Occipital lobe (tissue), 2 donors: Measurements from ENCODE around the gene RHBDF1. TPM values are rescaled to one million over a fixed set of nuclear protein-coding genes. Genes with fewer than 3 reads are reported as not detected.

Experiments
- DNase-seq: peaks from one replicate; lab custom pipeline; 2025; lab: John Stamatoyannopoulos, UW
- total RNA-seq: library from RNA; depleted of rRNA; stranded (reverse); fragments of >200 nt; gene quantifications from one replicate; pipeline ENCODE4 v1.2.3, GENCODE V29; 2014

Gene RHBDF1
- 3.0 TPM for total RNA-seq

GRCh38 chr16:72561-73548, at the start of gene RHBDF1:
Gene RHBDF1, minus strand, starts transcription at chr16:72631. Its CDS starts 7,616 bp downstream, at chr16:65015.
- DNase-seq: no peak

GRCh38 chr16:120756-121155, 48.3 kb upstream of the RHBDF1 start:
- DNase-seq: no peak

- no peak for DNase-seq
Measured at GRCh38 chr16:119835-120491, 47.5 kb upstream of the RHBDF1 start.

- DNase-seq: no peak
Measured at GRCh38 chr16:119295-119694, 46.9 kb upstream of the RHBDF1 start.

GRCh38 chr16:118857-119256, 46.4 kb upstream of the RHBDF1 start:
- no peak for DNase-seq

- DNase-seq: no peak
Measured at GRCh38 chr16:117379-118365, 45.2 kb upstream of the RHBDF1 start.

GRCh38 chr16:116015-116414, 43.6 kb upstream of the RHBDF1 start:
- no peak for DNase-seq

GRCh38 chr16:114327-114726, 41.9 kb upstream of the RHBDF1 start:
- no peak for DNase-seq

- no peak for DNase-seq
Measured at GRCh38 chr16:112153-112840, 39.9 kb upstream of the RHBDF1 start.

- peak; percentile 39 for DNase-seq
Measured at GRCh38 chr16:106623-107324, 34.3 kb upstream of the RHBDF1 start.

- no peak for DNase-seq
Measured at GRCh38 chr16:105521-105920, 33.1 kb upstream of the RHBDF1 start.

- no peak for DNase-seq
Measured at GRCh38 chr16:104928-105327, 32.5 kb upstream of the RHBDF1 start.

- DNase-seq: no peak
Measured at GRCh38 chr16:104355-104754, 31.9 kb upstream of the RHBDF1 start.

- no peak for DNase-seq
Measured at GRCh38 chr16:102060-102855, 29.8 kb upstream of the RHBDF1 start.

GRCh38 chr16:101586-101985, 29.2 kb upstream of the RHBDF1 start:
- DNase-seq: no peak

- no peak for DNase-seq
Measured at GRCh38 chr16:100989-101388, 28.6 kb upstream of the RHBDF1 start.

- DNase-seq: no peak
Measured at GRCh38 chr16:97822-98221, 25.4 kb upstream of the RHBDF1 start.

- peak; percentile 51 for DNase-seq
Measured at GRCh38 chr16:96935-97381, 24.5 kb upstream of the RHBDF1 start.

- DNase-seq: no peak
Measured at GRCh38 chr16:94918-95265, 22.5 kb upstream of the RHBDF1 start.
